ENCODE results near the gene PRPF8. TPM values are rescaled to one million over a fixed set of nuclear protein-coding genes. Genes with fewer than 3 reads are reported as not detected.

The PRPF8 gene
- total RNA-seq, 1 donor from 2014 or later = 114 TPM

DNA sequence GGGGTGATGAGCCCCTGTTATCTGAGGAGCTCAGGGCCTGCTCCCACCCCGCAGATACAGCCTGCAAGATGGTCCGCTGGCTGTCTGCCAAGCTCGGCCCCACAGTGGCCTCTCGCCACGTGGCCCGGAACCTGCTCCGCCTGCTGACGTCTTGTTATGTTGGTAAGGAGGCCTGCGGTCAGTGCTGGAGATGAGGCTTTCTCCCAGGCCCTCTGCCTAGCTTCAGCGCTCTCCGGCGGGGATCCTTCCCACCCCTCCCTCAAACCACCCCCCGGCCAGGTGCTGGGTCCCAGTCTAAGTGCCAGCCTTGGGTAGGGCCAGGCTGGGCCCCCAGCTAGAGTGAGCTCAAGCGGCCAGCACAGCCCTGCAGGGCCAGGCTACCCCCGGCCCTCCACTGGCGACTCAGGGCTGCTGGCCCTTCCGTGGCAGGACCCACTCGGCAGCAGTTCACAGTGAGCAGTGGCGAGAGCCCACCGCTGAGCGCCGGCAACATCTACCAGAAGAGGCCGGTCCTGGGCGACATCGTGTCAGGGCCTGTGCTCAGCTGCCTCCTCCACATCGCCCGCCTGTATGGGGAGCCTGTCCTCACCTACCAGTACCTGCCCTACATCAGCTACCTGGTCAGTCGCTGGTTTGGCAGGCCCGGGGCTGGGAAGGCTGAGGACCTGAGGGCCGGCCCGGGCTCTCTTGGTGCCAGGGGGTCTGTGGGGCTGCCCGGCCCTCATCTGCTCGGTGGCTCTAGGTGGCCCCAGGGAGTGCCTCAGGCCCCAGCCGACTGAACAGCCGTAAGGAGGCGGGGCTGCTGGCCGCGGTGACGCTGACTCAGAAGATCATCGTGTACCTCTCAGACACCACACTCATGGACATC is 45.9 kb upstream of the PRPF8 start:
- Histone ChIP-seq H3K27ac (peak overlapping the region; percentile 15 to 79), H3K9me3 (no peaks in the 10 kb centered on the region), H3K4me1 (peaks cover 0 to 1% of the 10 kb centered on the region in 2 donors), H3K27me3 (no peaks in the 10 kb centered on the region), H3K4me3 (no peak overlapping the region), H3K36me3 (peaks cover 24 to 65% of the 10 kb centered on the region in 2 donors)
- intact Hi-C loops (cut with DNase I) = no loop called here
- peak in 1 of 2 donors; percentile 85 for DNase-seq (ENCODE audit: low spot score in 2 of 2)
- TF ChIP-seq CTCF (IDR thresholded peaks at IDR 0.05) = no peak

GRCh38 chr17:1729966-1730325 is 45.3 kb upstream of the PRPF8 start:
- Histone ChIP-seq H3K36me3 (peaks cover 24 to 60% of the 10 kb centered on the region in 2 donors), H3K27me3 (no peaks in the 10 kb centered on the region), H3K27ac (no peak overlapping the region), H3K9me3 (no peaks in the 10 kb centered on the region), H3K4me3 (no peak overlapping the region), H3K4me1 (peaks cover 0 to 7% of the 10 kb centered on the region in 2 donors)
- DNase-seq (ENCODE audit: low spot score in 2 of 2) = no peak
- TF ChIP-seq CTCF (IDR thresholded peaks at IDR 0.05) = no peak
- intact Hi-C loops (cut with DNase I) = no loop called here

GRCh38 chr17:1727876-1728630 is 43.4 kb upstream of the PRPF8 start:
- peaks cover 8 to 18% of the 10 kb centered on the region in 2 donors for H3K4me1 ChIP-seq
- intact Hi-C loops (cut with DNase I) = no loop called here
- no peak for DNase-seq (ENCODE audit: low spot score in 2 of 2)
- H3K9me3 ChIP-seq = no peaks in the 10 kb centered on the region
- TF ChIP-seq CTCF (IDR thresholded peaks at IDR 0.05) = no peak
- no peaks in the 10 kb centered on the region for H3K27me3 ChIP-seq
- H3K27ac ChIP-seq = no peak overlapping the region
- peaks cover 15 to 45% of the 10 kb centered on the region in 2 donors for H3K36me3 ChIP-seq
- H3K4me3 ChIP-seq = no peak overlapping the region

DNA sequence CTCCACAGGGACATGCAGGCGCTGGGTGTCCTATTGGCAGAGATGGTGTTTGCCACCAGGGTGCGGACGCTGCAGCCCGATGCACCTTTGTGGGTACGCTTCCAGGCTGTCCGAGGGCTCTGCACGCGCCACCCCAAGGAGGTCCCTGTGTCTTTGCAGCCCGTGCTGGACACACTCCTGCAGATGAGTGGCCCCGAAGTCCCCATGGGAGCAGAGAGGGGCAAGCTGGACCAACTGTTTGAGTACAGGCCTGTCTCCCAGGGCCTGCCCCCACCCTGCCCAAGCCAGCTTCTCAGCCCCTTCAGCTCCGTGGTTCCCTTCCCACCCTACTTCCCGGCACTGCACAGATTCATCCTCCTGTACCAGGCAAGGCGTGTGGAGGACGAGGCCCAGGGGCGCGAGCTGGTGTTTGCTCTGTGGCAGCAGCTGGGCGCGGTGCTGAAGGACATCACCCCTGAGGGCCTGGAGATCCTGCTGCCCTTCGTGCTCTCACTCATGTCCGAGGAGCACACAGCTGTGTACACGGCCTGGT is 42.7 kb upstream of the PRPF8 start:
- H3K4me1 ChIP-seq = peaks cover 8 to 18% of the 10 kb centered on the region in 2 donors
- H3K9me3 ChIP-seq = no peaks in the 10 kb centered on the region
- TF ChIP-seq CTCF (IDR thresholded peaks at IDR 0.05) = no peak
- no peak overlapping the region for H3K27ac ChIP-seq
- intact Hi-C loops (cut with DNase I) = no loop called here
- no peaks in the 10 kb centered on the region for H3K27me3 ChIP-seq
- H3K36me3 ChIP-seq = peaks cover 13 to 38% of the 10 kb centered on the region in 2 donors
- DNase-seq (ENCODE audit: low spot score in 2 of 2) = no peak
- no peak overlapping the region for H3K4me3 ChIP-seq

DNA sequence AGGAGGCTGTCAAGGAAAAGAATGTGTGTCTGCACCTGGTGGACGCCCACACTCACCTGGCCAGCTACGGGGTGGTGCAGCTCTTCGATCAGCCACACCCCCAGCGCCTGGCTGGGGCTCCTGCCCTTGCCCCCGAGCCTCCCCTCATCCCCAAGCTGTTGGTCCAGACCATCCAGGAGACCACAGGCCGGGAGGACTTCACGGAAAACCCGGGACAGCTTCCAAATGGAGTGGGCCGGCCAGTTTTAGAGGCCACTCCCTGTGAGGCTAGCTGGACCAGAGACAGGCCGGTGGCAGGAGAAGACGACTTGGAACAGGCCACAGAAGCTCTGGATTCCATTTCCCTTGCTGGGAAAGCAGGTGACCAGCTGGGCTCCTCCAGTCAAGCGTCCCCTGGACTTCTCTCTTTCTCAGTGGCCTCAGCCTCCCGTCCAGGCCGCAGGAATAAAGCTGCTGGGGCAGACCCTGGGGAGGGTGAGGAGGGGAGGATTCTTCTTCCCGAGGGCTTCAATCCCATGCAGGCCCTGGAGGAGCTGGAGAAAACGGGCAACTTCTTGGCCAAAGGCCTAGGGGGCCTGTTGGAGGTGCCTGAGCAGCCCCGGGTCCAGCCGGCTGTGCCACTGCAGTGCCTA is 42.1 kb upstream of the PRPF8 start:
- Histone ChIP-seq H3K27me3 (no peaks in the 10 kb centered on the region), H3K27ac (no peak overlapping the region), H3K9me3 (no peaks in the 10 kb centered on the region), H3K36me3 (peaks cover 13 to 36% of the 10 kb centered on the region in 2 donors), H3K4me1 (peaks cover 8 to 18% of the 10 kb centered on the region in 2 donors), H3K4me3 (no peak overlapping the region)
- DNase-seq (ENCODE audit: low spot score in 2 of 2) = no peak
- TF ChIP-seq CTCF (IDR thresholded peaks at IDR 0.05) = no peak
- intact Hi-C loops (cut with DNase I) = no loop called here
